A549 treated with ZK216348 at 1 μM for 4 hours (cell line): ENCODE data around the gene MRPL10. TPM values are rescaled to one million over a fixed set of nuclear protein-coding genes. Genes with fewer than 3 reads are reported as not detected.

Experiments used
- total RNA-seq: library from RNA; stranded (reverse); fragments of 200-300 nt; extraction: Qiagen RNA extraction; gene quantifications from 5 replicates; pipeline ENCODE4 v1.2.3, GENCODE V29; 2022; ENCODE audit warnings: low read depth

Gene MRPL10
- 80.8 to 92.7 TPM (median 88.3 TPM) in 5 replicates for total RNA-seq

DNA sequence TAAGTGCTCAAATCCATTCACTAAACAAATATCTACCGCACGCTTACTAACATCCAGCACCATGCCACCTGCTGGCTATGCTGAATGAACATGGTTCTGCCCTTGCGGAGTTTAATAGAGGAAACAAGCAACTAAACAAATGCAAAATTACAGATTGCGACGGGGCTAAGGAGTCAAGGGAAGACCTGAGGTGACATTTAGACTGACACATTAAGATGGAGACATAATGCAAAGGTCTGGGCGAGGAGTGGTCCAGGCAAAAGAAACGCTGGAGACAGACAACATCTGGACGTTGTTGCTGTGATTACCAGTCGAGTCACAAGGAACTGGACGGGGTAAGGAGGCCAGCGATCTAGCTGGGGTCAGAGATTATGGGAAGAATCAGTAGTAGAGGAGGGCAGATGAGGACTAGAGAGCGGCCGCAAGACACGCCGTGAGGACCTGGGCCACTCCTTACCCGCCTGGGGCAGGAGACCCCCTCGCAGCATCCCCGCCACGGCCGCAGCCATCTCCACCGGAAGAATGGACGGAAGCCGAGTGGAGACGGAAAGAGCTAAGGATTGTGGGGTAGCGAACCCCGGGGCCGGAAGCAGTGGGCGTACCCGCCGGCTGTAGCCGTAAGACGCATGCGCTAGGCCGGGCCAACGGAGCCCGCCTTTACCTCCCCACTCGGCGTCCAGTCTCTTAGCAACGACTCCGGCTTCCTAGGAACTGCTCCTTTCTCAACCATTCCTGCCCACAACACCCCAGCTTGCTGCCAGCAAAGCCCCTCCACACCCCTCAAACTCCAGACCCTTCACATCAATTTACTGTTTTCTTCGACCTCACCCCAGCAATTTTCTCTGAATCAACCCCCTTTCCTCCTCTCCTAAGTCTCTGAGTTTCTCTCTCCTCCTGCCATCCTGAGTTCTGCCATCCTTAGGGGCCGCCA lies at the start of gene MRPL10, which contains the start of gene LRRC46:
MRPL10 (minus strand) TSS at position 539 of the 931 bp plus-strand sequence; CDS start at position 509, 30 bp downstream.
LRRC46 (plus strand) TSS at position 668 of the 931 bp plus-strand sequence. CDS start 320 bp downstream, outside the sequence.

DNA sequence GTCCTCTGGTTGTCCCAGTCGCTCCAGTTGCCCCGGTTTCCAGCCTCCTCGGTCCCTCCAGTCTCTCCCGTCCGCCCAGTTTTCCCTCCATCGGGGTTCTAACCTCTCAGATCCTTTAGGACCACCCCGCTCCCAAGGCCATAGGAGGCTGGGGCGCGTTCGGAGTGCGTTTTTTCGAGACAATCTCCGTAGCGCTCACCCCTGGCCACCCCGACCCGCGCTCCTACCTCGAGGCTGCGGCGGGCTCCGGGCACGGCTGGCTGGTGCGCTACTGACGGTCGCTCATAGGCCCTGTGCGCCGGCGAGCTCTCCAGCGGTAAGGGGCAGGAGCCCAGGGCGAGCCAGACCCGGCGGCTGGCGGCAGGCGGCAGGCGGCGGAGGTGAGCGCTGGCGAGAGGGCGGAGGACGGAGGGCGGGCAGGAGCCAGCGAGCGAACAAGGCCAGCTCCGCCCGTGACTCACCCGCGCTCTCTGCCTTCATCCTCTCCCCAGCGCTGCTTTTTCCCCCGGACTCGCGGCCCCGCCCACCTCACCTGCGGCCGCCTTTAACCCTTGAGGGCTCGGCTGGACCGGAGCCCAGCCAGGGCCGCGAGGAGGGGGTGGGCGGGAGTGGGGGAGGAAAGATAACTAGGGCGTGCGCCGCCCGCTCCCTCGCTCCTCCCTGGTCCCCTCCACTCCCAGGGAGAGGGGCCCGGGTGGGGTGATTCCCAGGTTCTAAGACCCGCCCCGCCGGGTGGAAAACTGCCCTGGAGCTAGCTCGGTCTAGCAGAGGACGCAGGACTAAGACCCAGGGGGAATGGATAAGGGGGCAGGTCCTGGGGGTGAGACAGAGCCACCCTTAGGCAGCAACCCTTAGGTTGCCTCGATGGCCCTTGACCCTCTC lies 19.6 kb upstream of the MRPL10 start, which contains the start of gene SP6:
SP6 (minus strand) TSS at position 472 of the 882 bp plus-strand sequence. CDS start 2,734 bp downstream, outside the sequence.

DNA sequence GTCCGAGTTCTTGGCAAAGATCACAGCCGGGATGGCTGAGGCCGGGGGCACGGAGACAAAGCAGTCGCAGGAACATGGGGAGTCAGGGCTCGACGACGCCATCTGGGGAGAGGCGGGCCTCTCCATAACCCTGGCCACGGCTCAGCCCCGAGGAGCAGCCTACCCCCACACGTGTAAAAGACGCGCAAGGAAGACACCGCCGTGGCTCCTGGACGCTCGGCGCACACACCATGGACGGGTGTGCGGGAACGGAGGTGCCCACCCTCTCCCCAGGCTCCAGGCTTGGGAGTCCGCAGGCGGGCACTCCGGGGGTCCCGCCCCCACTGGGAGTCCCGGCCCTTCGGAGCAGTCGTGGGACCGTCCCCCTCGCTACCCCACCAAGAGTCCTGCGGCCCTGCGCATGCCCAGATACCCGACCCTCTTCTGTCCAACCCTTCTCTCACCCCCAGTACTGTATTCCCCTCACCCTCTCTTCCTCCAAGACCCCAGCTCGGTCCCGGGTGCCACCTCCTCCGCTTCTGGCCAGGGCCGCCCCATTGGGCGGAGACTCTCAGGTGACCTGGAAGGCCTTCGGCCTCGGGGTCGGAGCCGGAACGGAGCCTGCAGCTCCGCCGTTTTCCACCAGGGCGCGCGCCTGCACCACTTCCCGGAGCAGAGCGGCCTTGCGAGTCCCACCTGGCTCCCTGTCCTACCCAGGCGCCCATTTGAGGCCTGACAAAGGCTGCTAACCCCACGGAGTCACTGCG lies 9.6 kb upstream of the MRPL10 start, which contains the start of gene SCRN2:
SCRN2 (minus strand) TSS at position 532 of the 746 bp plus-strand sequence; CDS start at position 102, 430 bp downstream.

DNA sequence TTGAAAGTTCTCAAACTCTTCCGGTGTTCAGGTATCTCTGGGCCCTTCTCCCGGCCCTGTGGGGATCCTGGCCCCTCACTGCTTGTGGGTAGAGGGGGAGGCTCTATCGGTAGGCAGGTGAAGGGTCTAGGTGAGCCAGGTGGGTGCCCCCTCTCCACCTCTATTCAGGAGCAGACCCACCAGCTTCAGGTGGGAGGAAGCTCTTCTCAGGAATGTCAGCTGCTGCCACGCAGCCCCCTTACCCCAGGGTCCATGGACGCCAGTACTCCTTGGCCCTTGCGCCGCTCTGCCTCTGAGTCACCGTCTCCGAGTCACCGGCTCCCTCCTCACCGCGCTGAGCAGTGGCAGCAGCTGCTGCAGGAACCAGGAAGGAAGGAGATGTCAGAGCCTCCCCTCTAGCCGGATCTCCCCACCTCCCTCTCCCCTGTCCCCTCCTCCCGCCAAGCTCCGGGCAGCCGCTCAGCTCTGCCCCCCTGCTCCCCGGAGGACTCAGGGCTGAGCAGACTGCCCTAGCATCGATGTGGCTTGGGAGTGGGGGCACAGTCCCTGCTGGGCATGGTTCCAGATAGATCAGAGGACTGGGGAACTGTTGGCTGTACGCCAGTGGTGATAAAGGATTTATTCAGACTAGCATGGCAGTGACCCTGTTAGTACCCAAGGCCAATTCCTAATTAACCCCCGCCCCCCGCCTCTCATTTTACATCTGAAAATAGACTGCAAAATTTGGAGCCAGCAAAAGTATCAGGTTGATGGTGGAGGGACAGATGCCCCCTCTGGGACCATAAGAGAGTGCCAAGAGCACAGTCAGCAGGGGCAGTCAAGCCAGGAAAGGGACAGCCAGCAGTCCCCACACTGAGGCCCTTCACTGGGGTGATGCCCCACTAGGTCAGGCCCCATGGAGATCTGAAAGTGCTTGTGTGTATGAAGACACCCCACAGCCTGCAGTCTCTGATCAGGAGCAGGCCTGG lies 9.6 kb downstream of the MRPL10 start, which contains the start of gene OSBPL7:
OSBPL7 (minus strand) TSS at position 371 of the 968 bp plus-strand sequence. CDS start 1,516 bp downstream, outside the sequence.

Other genes starting within 250 kb of the MRPL10 start
- gene KPNB1, start 181.6 kb downstream of the MRPL10 start, total RNA-seq, result 303 to 417 TPM (median 321 TPM) in 5 replicates
- gene TBKBP1, start 137.4 kb downstream of the MRPL10 start, total RNA-seq, result 3.5 to 6.4 TPM (median 5.7 TPM) in 5 replicates
- 0.13 to 0.15 TPM in 2 of 5 replicates, not detected in the others for gene TBX21, start 98.3 kb downstream of the MRPL10 start, total RNA-seq
- gene OSBPL7, start 9.7 kb downstream of the MRPL10 start, total RNA-seq, result 7.8 to 14.6 TPM (median 10.1 TPM) in 5 replicates
- 3.1 to 4.2 TPM (median 3.9 TPM) in 5 replicates for gene LRRC46, start 129 bp upstream of the MRPL10 start, total RNA-seq
- 22.2 to 41.6 TPM (median 36.4 TPM) in 5 replicates for gene SCRN2, start 9.7 kb upstream of the MRPL10 start, total RNA-seq
- gene SP6, start 19.6 kb upstream of the MRPL10 start, total RNA-seq, result 2.9 to 4.1 TPM (median 3.8 TPM) in 5 replicates
- gene SP2, start 64.7 kb upstream of the MRPL10 start, total RNA-seq, result 13.4 to 18.7 TPM (median 17.3 TPM) in 5 replicates
- gene PNPO, start 110.0 kb upstream of the MRPL10 start, total RNA-seq, result 20.5 to 26.4 TPM (median 21.4 TPM) in 5 replicates
- gene PRR15L, start 126.3 kb upstream of the MRPL10 start, total RNA-seq, result 1.0 to 2.1 TPM (median 1.5 TPM) in 5 replicates
- 97.6 to 124 TPM (median 112 TPM) in 5 replicates for gene CDK5RAP3, start 139.6 kb upstream of the MRPL10 start, total RNA-seq
- gene COPZ2, start 206.3 kb upstream of the MRPL10 start, total RNA-seq, result 11.8 to 17.3 TPM (median 16.5 TPM) in 5 replicates
- gene NFE2L1, start 216.8 kb upstream of the MRPL10 start, total RNA-seq, result 95.6 to 133 TPM (median 117 TPM) in 5 replicates